Neural progenitor cell (in vitro differentiated cells): ENCODE data around the gene RACGAP1. TPM values are rescaled to one million over a fixed set of nuclear protein-coding genes. Genes with fewer than 3 reads are reported as not detected.

Experiments
- DNase-seq: peaks from one replicate; pipeline ENCODE4 v3.0.0-alpha.2; 2016; ENCODE audit warnings: low spot score
- H2AFZ ChIP-seq: fragments of 200-600 bp; sonication (generic); replicated peaks from 2 replicates; pipeline ENCODE4 v1.6.1; 2016; ENCODE audit warnings: antibody characterized with exemption
- H3F3A ChIP-seq: fragments of 200-600 bp; sonication (generic); 2 replicates; pipeline ENCODE4 v1.6.1; 2016; ENCODE audit warnings: antibody characterized with exemption, low read depth
- H3K27ac ChIP-seq: fragments of 200-600 bp; sonication (generic); 2 replicates; pipeline ENCODE4 v1.5.1; 2016; ENCODE audit warnings: mild to moderate bottlenecking
- H3K27me3 ChIP-seq: fragments of 200-600 bp; sonication (generic); 2 replicates; pipeline ENCODE4 v1.6.1; 2016; ENCODE audit warnings: mild to moderate bottlenecking, moderate library complexity
- H3K36me3 ChIP-seq: fragments of 200-600 bp; sonication (generic); 2 replicates; pipeline ENCODE4 v1.5.1; 2016
- H3K4me1 ChIP-seq: fragments of 200-600 bp; sonication (generic); 2 replicates; pipeline ENCODE4 v1.6.1; 2016; ENCODE audit warnings: mixed run types
- H3K4me2 ChIP-seq: fragments of 200-600 bp; sonication (generic); 2 replicates; pipeline ENCODE4 v1.6.1; 2016
- H3K4me3 ChIP-seq: fragments of 200-600 bp; sonication (generic); 2 replicates; pipeline ENCODE4 v1.5.1; 2016
- H3K79me2 ChIP-seq: fragments of 200-600 bp; sonication (generic); 2 replicates; pipeline ENCODE4 v1.6.1; 2016; ENCODE audit warnings: low read depth
- H3K9ac ChIP-seq: fragments of 200-600 bp; sonication (generic); 2 replicates; pipeline ENCODE4 v1.6.1; 2016
- H3K9me3 ChIP-seq: fragments of 200-600 bp; sonication (generic); 2 replicates; pipeline ENCODE4 v1.5.1; 2016; ENCODE audit warnings: low read depth
- H4K20me1 ChIP-seq: fragments of 200-600 bp; sonication (generic); 2 replicates; pipeline ENCODE4 v1.6.1; 2016; ENCODE audit warnings: low read depth
- H3K27ac Mint-ChIP-seq: 3 replicates; pipeline ENCODE4 v1.8.0; 2021; ENCODE audit warnings: mixed read lengths
- H3K27me3 Mint-ChIP-seq: 2 replicates; pipeline ENCODE4 v1.8.0; 2022; ENCODE audit warnings: low read depth, mild to moderate bottlenecking, inconsistent platforms, moderate library complexity, mixed read lengths; ENCODE audit not compliant: insufficient read depth
- H3K36me3 Mint-ChIP-seq: 3 replicates; pipeline ENCODE4 v1.8.0; 2021; ENCODE audit warnings: mixed read lengths
- H3K4me1 Mint-ChIP-seq: 3 replicates; pipeline ENCODE4 v1.8.0; 2021; ENCODE audit warnings: mixed read lengths
- H3K4me3 Mint-ChIP-seq: 3 replicates; pipeline ENCODE4 v1.8.0; 2021; ENCODE audit warnings: mild to moderate bottlenecking, moderate library complexity, mixed read lengths
- H3K9me3 Mint-ChIP-seq: 3 replicates; pipeline ENCODE4 v1.8.0; 2020; ENCODE audit warnings: mixed read lengths
- CTCF ChIP-seq: fragments of 200-600 bp; sonication (generic); IDR thresholded peaks from 2 replicates; pipeline ENCODE4 v1.5.1; 2017; ENCODE audit warnings: antibody characterized with exemption, mild to moderate bottlenecking
- EZH2 ChIP-seq: fragments of 200-600 bp; sonication (generic); IDR thresholded peaks from 2 replicates; pipeline ENCODE4 v1.6.1; 2017; ENCODE audit warnings: antibody characterized with exemption, mild to moderate bottlenecking, moderate library complexity
- EZH2phosphoT487 ChIP-seq: fragments of 200-600 bp; sonication (generic); IDR thresholded peaks from 2 replicates; pipeline ENCODE4 v1.6.1; 2017; ENCODE audit warnings: antibody characterized with exemption
- total RNA-seq: library from RNA; depleted of rRNA; stranded (reverse); fragments of >200 nt; gene quantifications from 2 replicates; pipeline ENCODE4 v1.2.3, GENCODE V29; 2015; ENCODE audit warnings: low replicate concordance

RACGAP1 gene
- total RNA-seq, 1 donor from 2014 or later, result 149 TPM

GRCh38 chr12:49956663-49957569 lies 68.4 kb downstream of the RACGAP1 start:
- Histone ChIP-seq H3K79me2 (no peaks in the 10 kb centered on the region), H4K20me1 (peaks cover 10% of the 10 kb centered on the region), H3K4me2 (no peak overlapping the region), H3K27me3 (peaks cover 72% of the 10 kb centered on the region), H3K36me3 (no peaks in the 10 kb centered on the region), H3K4me1 (peaks cover 29% of the 10 kb centered on the region), H3K4me3 (no peak overlapping the region), H3K9ac (no peak overlapping the region), H3F3A (peaks cover 15% of the 10 kb centered on the region), H3K9me3 (no peaks in the 10 kb centered on the region), H3K27ac (no peak overlapping the region), H2AFZ (no peak overlapping the region)
- H3K4me1 Mint-ChIP-seq, result peaks cover 23% of the 10 kb centered on the region
- H3K36me3 Mint-ChIP-seq, result no peaks in the 10 kb centered on the region
- H3K9me3 Mint-ChIP-seq, result no peaks in the 10 kb centered on the region
- H3K27me3 Mint-ChIP-seq, result peaks cover 30% of the 10 kb centered on the region
- no peak for DNase-seq
- H3K4me3 Mint-ChIP-seq, result no peak overlapping the region
- no peak for TF ChIP-seq CTCF
- no peak for TF ChIP-seq EZH2phosphoT487
- TF ChIP-seq EZH2, result no peak
- H3K27ac Mint-ChIP-seq, result no peak overlapping the region

GRCh38 chr12:49955899-49956662 lies 69.2 kb downstream of the RACGAP1 start:
- Mint-ChIP-seq H3K4me1 (peaks cover 23% of the 10 kb centered on the region), H3K27me3 (peaks cover 30% of the 10 kb centered on the region), H3K4me3 (no peak overlapping the region), H3K27ac (no peak overlapping the region), H3K36me3 (no peaks in the 10 kb centered on the region), H3K9me3 (no peaks in the 10 kb centered on the region)
- no peak overlapping the region for H3K9ac ChIP-seq
- no peak overlapping the region for H3K4me2 ChIP-seq
- H3K27me3 ChIP-seq, result peaks cover 64% of the 10 kb centered on the region
- no peaks in the 10 kb centered on the region for H3K36me3 ChIP-seq
- H2AFZ ChIP-seq, result no peak overlapping the region
- peaks cover 28% of the 10 kb centered on the region for H3K4me1 ChIP-seq
- H3F3A ChIP-seq, result peaks cover 15% of the 10 kb centered on the region
- TF ChIP-seq EZH2 (no peak), CTCF (no peak)
- DNase-seq, result no peak
- H3K4me3 ChIP-seq, result no peak overlapping the region
- no peak overlapping the region for H3K27ac ChIP-seq
- no peaks in the 10 kb centered on the region for H3K9me3 ChIP-seq
- H4K20me1 ChIP-seq, result peaks cover 9% of the 10 kb centered on the region
- no peaks in the 10 kb centered on the region for H3K79me2 ChIP-seq

- peaks cover 55% of the 10 kb centered on the region for H3K27me3 ChIP-seq
- Mint-ChIP-seq H3K36me3 (no peaks in the 10 kb centered on the region), H3K27me3 (peaks cover 26% of the 10 kb centered on the region), H3K9me3 (no peaks in the 10 kb centered on the region), H3K27ac (no peak overlapping the region), H3K4me3 (no peak overlapping the region), H3K4me1 (peaks cover 18% of the 10 kb centered on the region)
- no peaks in the 10 kb centered on the region for H3K9me3 ChIP-seq
- no peak for DNase-seq
- H3K4me3 ChIP-seq, result no peak overlapping the region
- no peak overlapping the region for H3K9ac ChIP-seq
- no peak overlapping the region for H3K27ac ChIP-seq
- no peaks in the 10 kb centered on the region for H3K36me3 ChIP-seq
- H2AFZ ChIP-seq, result no peak overlapping the region
- peaks cover 13% of the 10 kb centered on the region for H3F3A ChIP-seq
- H3K4me1 ChIP-seq, result peaks cover 19% of the 10 kb centered on the region
- H3K79me2 ChIP-seq, result no peaks in the 10 kb centered on the region
- no peak overlapping the region for H3K4me2 ChIP-seq
- TF ChIP-seq CTCF (no peak), EZH2 (no peak)
- H4K20me1 ChIP-seq, result peaks cover 4% of the 10 kb centered on the region
Observed at GRCh38 chr12:49954863-49955830, 70.1 kb downstream of the RACGAP1 start.
